K562 (cell line): ENCODE measurements around the gene BGLAP. TPM values are rescaled to one million over a fixed set of nuclear protein-coding genes. Genes with fewer than 3 reads are reported as not detected.

Source experiments
- ATAC-seq: fragments of 200-7000 bp; cut with Tn5 transposase; 3 replicates; pipeline ENCODE4 v1.9.1; 2020; ENCODE audit warnings: moderate library complexity
- BruUV-seq: library from RNA; stranded (reverse); fragments of 400-500 nt; replicated peaks from 2 replicates; lab custom pipeline; 2021; lab: Mats Ljungman, UMichigan
- CTCF ChIA-PET: fragments of 300-600 bp; formaldehyde crosslinking; extraction: SDS; loops from one replicate; lab custom pipeline; 2021; ENCODE audit warnings: low intra/inter-chr PET ratio; lab: Yijun Ruan, JAX
- POLR2A ChIA-PET: fragments of 300-600, 350-650 bp; sonication (Branson Sonifier 250); formaldehyde crosslinking; extraction: SDS; loops from one replicate; lab custom pipeline; 2021; ENCODE audit warnings: antibody characterized with exemption, inconsistent platforms; lab: Yijun Ruan, JAX
- DNase-seq, 4 experiments: peaks; one replicate each; pipeline versions ENCODE4 v3.0.0 to v3.0.0-alpha.2; 2011 to 2018; ENCODE audit warnings: low spot score in 3 of 4, mixed read lengths in 3 of 4; ENCODE audit errors: extremely low read depth in 1 of 4
- FAIRE-seq: peaks from 2 replicates; lab custom pipeline; 2011; peaks lifted over from hg19 to GRCh38; lab: Jason Lieb, UNC
- H2AFZ ChIP-seq: 2 replicates; pipeline ENCODE4 v1.6.0; 2011; ENCODE audit warnings: low read depth, low read length, control low read depth, inconsistent platforms
- H3K27ac ChIP-seq: fragments of 200-600 bp; 3 replicates; pipeline ENCODE4 v1.8.0; 2011; ENCODE audit warnings: low read depth, mild to moderate bottlenecking, control low read depth, inconsistent platforms, low read length, moderate library complexity, mixed read lengths; ENCODE audit errors: extremely low read depth
- H3K27me3 ChIP-seq, 2 experiments: fragments of 300-600 bp in 1 of 2; 2 replicates in 1 of 2; 3 replicates in 1 of 2; pipeline versions ENCODE4 v1.6.0 to v1.8.0; 2011; ENCODE audit warnings: inconsistent platforms in 2 of 2, low read length in 2 of 2, mild to moderate bottlenecking in 1 of 2, mixed read lengths in 1 of 2, moderate library complexity in 1 of 2; ENCODE audit not compliant: control insufficient read depth in 2 of 2, insufficient read depth in 2 of 2
- H3K36me3 ChIP-seq: fragments of 300-600 bp; 3 replicates; pipeline ENCODE4 v1.8.0; 2011; ENCODE audit warnings: mild to moderate bottlenecking, low read length, inconsistent platforms; ENCODE audit not compliant: control insufficient read depth, insufficient read depth
- H3K4me1 ChIP-seq, 2 experiments: fragments of 200-600 bp in 1 of 2; replicated peaks in 1 of 2; 2 replicates in 1 of 2; 3 replicates in 1 of 2; pipeline versions ENCODE4 v1.5.1 to v1.8.0; 2011; ENCODE audit warnings: inconsistent platforms in 2 of 2, low read length in 2 of 2, mild to moderate bottlenecking in 1 of 2, mixed read lengths in 1 of 2, moderate library complexity in 1 of 2; ENCODE audit not compliant: control insufficient read depth in 2 of 2, insufficient read depth in 2 of 2
- H3K4me2 ChIP-seq: 2 replicates; pipeline ENCODE4 v1.6.1; 2011; ENCODE audit warnings: low read length, control low read depth, inconsistent platforms, mixed read lengths; ENCODE audit not compliant: insufficient read depth
- H3K4me3 ChIP-seq: fragments of 200-600 bp; sonication (generic), shearing (Covaris generic); 2 replicates; pipeline ENCODE4 v1.5.1; 2016; ENCODE audit warnings: control low read depth, inconsistent platforms
- H3K79me2 ChIP-seq: fragments of 200-600 bp; 3 replicates; pipeline ENCODE4 v1.8.0; 2011; ENCODE audit warnings: low read length, inconsistent platforms; ENCODE audit not compliant: control insufficient read depth, insufficient read depth
- H3K9ac ChIP-seq, 2 experiments: 2 replicates each; pipeline versions ENCODE4 v1.6.0 to v1.6.1; 2011; ENCODE audit warnings: low read depth in 2 of 2, low read length in 2 of 2, control low read depth in 1 of 2, inconsistent platforms in 1 of 2, mild to moderate bottlenecking in 1 of 2, mixed read lengths in 1 of 2; ENCODE audit not compliant: insufficient read depth in 1 of 2
- H3K9me1 ChIP-seq: one replicate; pipeline ENCODE4 v1.6.0; 2011; ENCODE audit warnings: inconsistent platforms, mild to moderate bottlenecking, low read length, moderate library complexity; ENCODE audit not compliant: control insufficient read depth, insufficient read depth
- H3K9me3 ChIP-seq: replicated peaks from 2 replicates; pipeline ENCODE4 v1.5.1; 2011; ENCODE audit warnings: low read depth, low read length, inconsistent platforms; ENCODE audit not compliant: control insufficient read depth, insufficient read depth
- H4K20me1 ChIP-seq: replicated peaks from 2 replicates; pipeline ENCODE4 v1.6.1; 2011; ENCODE audit warnings: low read length, inconsistent platforms, mixed read lengths; ENCODE audit not compliant: control insufficient read depth, insufficient read depth
- MAFF ChIP-seq: IDR thresholded peaks from 2 replicates; pipeline ENCODE4 v1.6.1; 2012; ENCODE audit warnings: low read length, improper control_type of control experiment
- SRF ChIP-seq, 2 experiments: fragments of 250-450, 450-650 bp in 1 of 2; sonication (Bioruptor Pico) in 1 of 2; sonication (generic) in 1 of 2; formaldehyde crosslinking; IDR thresholded peaks; 2 replicates each; pipeline versions ENCODE4 v1.5.0 to v1.5.1; 2020 to 2022; ENCODE audit warnings: mild to moderate bottlenecking in 1 of 2, missing genetic modification reagents in 1 of 2
- ZNF589 ChIP-seq: fragments of 200-800 bp; sonication (Bioruptor generic); IDR thresholded peaks from 2 replicates; pipeline ENCODE4 v1.6.1; 2016; ENCODE audit warnings: low read depth, missing genetic modification characterization, missing compliant biosample characterization
- WGBS: fragments of 100-300 bp; shearing (Covaris generic); methylation state at CpG from one replicate; pipeline ENCODE4 v1.1.6; 2016; ENCODE audit warnings: low coverage, mixed read lengths; ENCODE audit not compliant: insufficient coverage; ENCODE audit errors: missing lambda C conversion rate; 5-methylcytosine and 5-hydroxymethylcytosine counted together
- in situ Hi-C: fragments of 300-500 bp; cut with MboI; formaldehyde crosslinking; loops from 4 replicates; pipeline ENCODE4 v1.15.0; 2018; ENCODE audit warnings: inconsistent platforms, mixed read lengths
- intact Hi-C: fragments of 100-400 bp; cut with micrococcal nuclease; formaldehyde crosslinking; loops from 2 replicates; pipeline ENCODE4 v1.14.2; 2022
- polyA plus RNA-seq, 8 experiments: library from polyadenylated mRNA; depleted of rRNA in 4 of 8; stranded (reverse) in 5 of 8; unstranded in 3 of 8; fragments of >200 nt; fragmentation: Nextera tagmentation in 2 of 8; fragmentation: Illumina TruSeq in 1 of 8; extraction: Ambion mirVana in 2 of 8; extraction: Trizol in 1 of 8; gene quantifications; 2 replicates each; pipeline versions ENCODE4 v1.2.1 to v1.2.3, GENCODE V29; 2011 to 2014; ENCODE audit warnings: inconsistent platforms in 1 of 8, missing spikeins in 1 of 8
- total RNA-seq, 7 experiments: library from RNA; depleted of rRNA in 6 of 7; stranded (reverse); fragments of >200 nt in 6 of 7; fragmentation: Illumina TruSeq in 2 of 7; extraction: Trizol in 2 of 7; gene quantifications; 2 replicates each; pipeline versions ENCODE4 v1.2.1 to v1.2.3, GENCODE V29; 2011 to 2021; ENCODE audit warnings: low replicate concordance in 1 of 7
- TF ChIP-seq, protein P1 (sequence below), 3 experiments: fragments of 200-800 bp in 1 of 3; fragments of 250-450 bp in 1 of 3; fragments of 450-650 bp in 1 of 3; sonication (Bioruptor Pico) in 1 of 3; sonication (Bioruptor generic) in 1 of 3; formaldehyde crosslinking in 1 of 3; IDR thresholded peaks; 2 replicates each; pipeline versions ENCODE4 v1.6.1 to v1.8.0; 2016 to 2022; ENCODE audit warnings: mild to moderate bottlenecking in 2 of 3, missing genetic modification characterization in 2 of 3, missing compliant biosample characterization in 1 of 3, moderate library complexity in 1 of 3

BGLAP gene
- total and polyA plus RNA-seq, 9 of the 15 experiments (the other 6 are each of a cell fraction or from before 2014, with no cell fraction given) = 0.15 to 1.4 (median 0.28) TPM; not detected in 3

DNA sequence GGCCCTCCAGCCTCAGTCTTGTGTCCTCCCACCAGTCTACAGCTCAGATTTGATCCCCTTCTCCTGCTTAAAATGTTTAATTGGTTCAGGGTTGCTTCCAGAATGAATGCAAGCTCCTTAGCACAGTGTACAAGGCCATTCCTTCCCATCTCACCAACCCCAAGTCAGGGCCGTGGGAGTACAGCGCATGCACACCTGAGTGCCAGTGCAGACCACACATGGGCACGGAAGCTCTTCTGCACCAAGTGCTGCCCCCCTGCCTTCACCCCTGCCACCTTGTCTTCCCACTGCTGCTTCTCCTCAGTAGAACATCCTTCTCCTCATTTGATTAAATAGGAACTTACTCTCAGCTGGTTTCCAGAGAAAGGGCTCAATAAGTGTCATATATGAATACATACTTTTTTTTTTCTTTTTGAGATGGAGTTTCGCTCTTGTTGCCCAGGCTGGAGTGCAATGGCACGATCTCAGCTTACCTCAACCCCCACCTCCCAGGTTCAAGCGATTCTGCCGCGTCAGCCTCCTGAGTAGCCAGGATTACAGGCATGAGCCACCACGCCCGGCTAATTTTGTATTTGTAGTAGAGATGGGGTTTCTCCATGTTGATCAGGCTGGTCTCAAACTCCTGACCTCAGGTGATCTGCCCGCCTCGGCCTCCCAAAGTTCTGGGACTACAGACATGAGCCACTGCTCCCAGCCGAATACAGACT lies 19.8 kb upstream of the BGLAP start (continued):
- no peak for TF ChIP-seq ZNF589
- TF ChIP-seq MAFF = no peak

DNA sequence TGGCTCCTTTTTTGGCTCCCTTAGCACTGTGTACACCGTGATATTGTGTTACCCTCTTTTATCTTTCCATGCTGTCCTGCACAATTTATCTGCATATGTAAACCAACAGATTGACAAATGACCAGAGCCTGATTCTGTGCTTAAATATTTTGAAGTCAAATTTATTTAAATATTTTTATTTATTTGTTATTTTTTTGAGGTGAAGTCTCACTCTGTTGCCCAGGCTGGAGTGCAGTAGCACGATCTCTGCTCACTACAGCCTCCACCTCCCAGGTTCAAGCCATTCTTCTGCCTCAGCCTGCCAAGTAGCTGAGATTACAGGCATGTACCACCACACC lies 16.3 kb upstream of the BGLAP start:
- Histone ChIP-seq H3K4me2 (no peak overlapping the region), H3K79me2 (no peaks in the 10 kb centered on the region), H3K9me1 (no peaks in the 10 kb centered on the region), H3K4me3 (no peak overlapping the region), H2AFZ (no peak overlapping the region), H3K9me3 (no peaks in the 10 kb centered on the region), H3K36me3 (peaks cover 48% of the 10 kb centered on the region; the same call in 2 of the 3 replicates), H3K9ac (no peak overlapping the region), H4K20me1 (no peaks in the 10 kb centered on the region), H3K4me1 (peaks cover 3 to 7% of the 10 kb centered on the region in 2 experiments; a peak in 3 of 5 replicates), H3K27me3 (no peaks in the 10 kb centered on the region), H3K27ac (no peak overlapping the region)
- intact Hi-C loops (loop anchor here (2.0 to 5.0 kb wide), 2 partner anchors 79 to 128 kb away; no protein-coding TSS in a partner anchor), in situ Hi-C loops (no loop called here)
- ChIA-PET CTCF (interaction anchor here (1.2 to 3.6 kb wide), 6 partner anchors 80 to 135 kb away, joined by 4 to 44 read pairs (median 10); no protein-coding TSS in a partner anchor), POLR2A (interaction anchor here (0.7 to 2.5 kb wide), 8 partner anchors 11 to 111 kb away, joined by 3 to 19 read pairs (median 4); partner anchors contain the start of genes LMNA and PMF1)
- ATAC-seq (no peak), DNase-seq (no peak), FAIRE-seq (no peak)
- no TSS peak for BruUV-seq
- 0 out of 4 replicates have a peak, but pooled peaks of 1 of the 2 experiments have one; percentile 16 for TF ChIP-seq SRF (CRISPR knock-in tag; IDR thresholded peaks at IDR 0.05)
- TF ChIP-seq, protein P1, sequence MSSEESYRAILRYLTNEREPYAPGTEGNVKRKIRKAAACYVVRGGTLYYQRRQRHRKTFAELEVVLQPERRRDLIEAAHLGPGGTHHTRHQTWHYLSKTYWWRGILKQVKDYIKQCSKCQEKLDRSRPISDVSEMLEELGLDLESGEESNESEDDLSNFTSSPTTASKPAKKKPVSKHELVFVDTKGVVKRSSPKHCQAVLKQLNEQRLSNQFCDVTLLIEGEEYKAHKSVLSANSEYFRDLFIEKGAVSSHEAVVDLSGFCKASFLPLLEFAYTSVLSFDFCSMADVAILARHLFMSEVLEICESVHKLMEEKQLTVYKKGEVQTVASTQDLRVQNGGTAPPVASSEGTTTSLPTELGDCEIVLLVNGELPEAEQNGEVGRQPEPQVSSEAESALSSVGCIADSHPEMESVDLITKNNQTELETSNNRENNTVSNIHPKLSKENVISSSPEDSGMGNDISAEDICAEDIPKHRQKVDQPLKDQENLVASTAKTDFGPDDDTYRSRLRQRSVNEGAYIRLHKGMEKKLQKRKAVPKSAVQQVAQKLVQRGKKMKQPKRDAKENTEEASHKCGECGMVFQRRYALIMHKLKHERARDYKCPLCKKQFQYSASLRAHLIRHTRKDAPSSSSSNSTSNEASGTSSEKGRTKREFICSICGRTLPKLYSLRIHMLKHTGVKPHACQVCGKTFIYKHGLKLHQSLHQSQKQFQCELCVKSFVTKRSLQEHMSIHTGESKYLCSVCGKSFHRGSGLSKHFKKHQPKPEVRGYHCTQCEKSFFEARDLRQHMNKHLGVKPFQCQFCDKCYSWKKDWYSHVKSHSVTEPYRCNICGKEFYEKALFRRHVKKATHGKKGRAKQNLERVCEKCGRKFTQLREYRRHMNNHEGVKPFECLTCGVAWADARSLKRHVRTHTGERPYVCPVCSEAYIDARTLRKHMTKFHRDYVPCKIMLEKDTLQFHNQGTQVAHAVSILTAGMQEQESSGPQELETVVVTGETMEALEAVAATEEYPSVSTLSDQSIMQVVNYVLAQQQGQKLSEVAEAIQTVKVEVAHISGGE (CRISPR knock-in tag; IDR thresholded peaks at IDR 0.05) = no peak
- 0% methylated on average over 2 of the region's 2 CpGs for WGBS
